Measurements from ENCODE around the gene KLHL29. TPM values are rescaled to one million over a fixed set of nuclear protein-coding genes. Genes with fewer than 3 reads are reported as not detected.

Gene KLHL29
- total and polyA plus RNA-seq, 2 donors, result 5.7 to 8.7 TPM

GRCh38 chr2:23687713-23688112 is 302.7 kb downstream of the KLHL29 start:
- no peak for DNase-seq (ENCODE audit: extremely low spot score)
- 95% methylated on average over 14 of the region's 14 CpGs for WGBS
- Histone ChIP-seq H3K4me1 (ENCODE audit: insufficient read depth) (no peaks in the 10 kb centered on the region), H3K27ac (ENCODE audit: low read depth) (no peak overlapping the region), H3K4me3 (ENCODE audit: low read depth, low read length) (no peak overlapping the region), H3K36me3 (ENCODE audit: insufficient read depth) (no peaks in the 10 kb centered on the region)

GRCh38 chr2:23688486-23689130 is 303.6 kb downstream of the KLHL29 start:
- Histone ChIP-seq H3K27ac (ENCODE audit: low read depth) (no peak overlapping the region), H3K4me1 (ENCODE audit: insufficient read depth) (no peaks in the 10 kb centered on the region), H3K36me3 (ENCODE audit: insufficient read depth) (no peaks in the 10 kb centered on the region), H3K4me3 (ENCODE audit: low read depth, low read length) (no peak overlapping the region)
- WGBS, result 88% methylated on average over 15 of the region's 15 CpGs
- no peak for DNase-seq (ENCODE audit: extremely low spot score)

GRCh38 chr2:23689131-23689700 is 304.2 kb downstream of the KLHL29 start:
- Histone ChIP-seq H3K27ac (ENCODE audit: low read depth) (no peak overlapping the region), H3K4me3 (ENCODE audit: low read depth, low read length) (no peak overlapping the region), H3K4me1 (ENCODE audit: insufficient read depth) (no peaks in the 10 kb centered on the region), H3K36me3 (ENCODE audit: insufficient read depth) (no peaks in the 10 kb centered on the region)
- DNase-seq (ENCODE audit: extremely low spot score), result no peak
- 87% methylated on average over 11 of the region's 11 CpGs for WGBS

- Histone ChIP-seq H3K36me3 (ENCODE audit: insufficient read depth) (no peaks in the 10 kb centered on the region), H3K27ac (ENCODE audit: low read depth) (no peak overlapping the region), H3K4me1 (ENCODE audit: insufficient read depth) (no peaks in the 10 kb centered on the region), H3K4me3 (ENCODE audit: low read depth, low read length) (no peak overlapping the region)
- 82% methylated on average over 9 of the region's 9 CpGs for WGBS
- no peak for DNase-seq (ENCODE audit: extremely low spot score)
These were observed 304.9 kb downstream of the KLHL29 start for GRCh38 chr2:23689891-23690290.

DNA sequence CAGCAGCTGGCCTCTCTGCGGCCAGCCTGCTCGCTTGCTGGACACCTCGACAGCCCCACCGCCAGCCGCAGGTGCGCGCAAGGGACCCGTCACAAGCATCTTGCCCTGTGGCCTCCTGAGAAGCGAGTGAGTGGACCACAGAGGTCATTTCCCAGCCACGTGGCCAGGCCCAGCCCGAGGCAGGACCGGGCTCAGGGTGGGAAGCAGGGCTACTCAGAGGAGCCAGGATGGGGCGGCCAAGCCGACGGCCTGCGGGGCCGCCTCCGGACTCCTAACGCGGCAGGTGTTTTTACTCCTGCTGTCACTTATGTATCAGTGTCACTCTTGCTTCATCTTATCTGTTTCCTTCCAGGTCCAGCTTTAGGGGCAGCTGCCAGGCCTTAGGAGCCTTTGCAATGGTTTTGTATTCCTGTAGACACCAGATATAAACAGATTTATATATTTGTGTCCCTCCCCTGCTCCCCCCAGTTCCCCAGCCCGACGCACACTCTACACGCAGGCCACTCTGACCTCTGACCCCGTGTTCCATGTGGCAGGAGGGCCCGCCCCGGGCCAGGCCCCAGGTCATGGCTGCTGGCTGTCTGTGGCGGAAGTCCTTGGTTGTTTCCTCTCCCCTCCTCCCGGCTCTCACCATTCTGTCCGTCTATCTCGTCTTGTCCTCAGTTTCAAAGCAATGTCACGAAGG is 305.6 kb downstream of the KLHL29 start:
- H3K4me3 ChIP-seq (ENCODE audit: low read depth, low read length), result no peak overlapping the region
- 86% methylated on average over 31 of the region's 31 CpGs for WGBS
- DNase-seq (ENCODE audit: extremely low spot score), result no peak
- H3K27ac ChIP-seq (ENCODE audit: low read depth), result no peak overlapping the region
- no peaks in the 10 kb centered on the region for H3K36me3 ChIP-seq (ENCODE audit: insufficient read depth)
- H3K4me1 ChIP-seq (ENCODE audit: insufficient read depth), result no peaks in the 10 kb centered on the region

DNA sequence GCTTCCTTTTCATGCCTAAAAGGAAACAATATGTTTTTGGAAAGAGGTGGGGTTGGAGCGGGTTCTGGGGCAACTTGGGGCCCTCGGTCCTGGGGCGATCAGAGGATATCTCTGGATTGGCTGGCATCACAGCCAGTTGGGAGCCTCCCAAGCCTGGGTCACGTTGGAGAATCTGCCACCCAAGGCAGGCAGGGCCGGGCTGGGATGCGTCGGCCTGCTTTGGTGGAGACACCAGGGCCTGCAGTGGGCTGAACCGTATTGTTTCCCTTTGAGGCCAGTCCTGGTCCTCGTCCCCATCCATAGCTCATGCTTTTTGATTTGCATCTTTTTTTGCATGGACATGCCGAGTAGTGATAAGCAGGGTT is 306.1 kb downstream of the KLHL29 start:
- Histone ChIP-seq H3K4me3 (ENCODE audit: low read depth, low read length) (no peak overlapping the region), H3K4me1 (ENCODE audit: insufficient read depth) (no peaks in the 10 kb centered on the region), H3K27ac (ENCODE audit: low read depth) (no peak overlapping the region), H3K36me3 (ENCODE audit: insufficient read depth) (no peaks in the 10 kb centered on the region)
- WGBS, result 90% methylated on average over 10 of the region's 10 CpGs
- no peak for DNase-seq (ENCODE audit: extremely low spot score)

- WGBS, result 96% methylated on average over 21 of the region's 21 CpGs
- no peak overlapping the region for H3K27ac ChIP-seq (ENCODE audit: low read depth)
- no peaks in the 10 kb centered on the region for H3K4me1 ChIP-seq (ENCODE audit: insufficient read depth)
- DNase-seq (ENCODE audit: extremely low spot score), result no peak
- H3K36me3 ChIP-seq (ENCODE audit: insufficient read depth), result no peaks in the 10 kb centered on the region
- no peak overlapping the region for H3K4me3 ChIP-seq (ENCODE audit: low read depth, low read length)
These were observed 306.6 kb downstream of the KLHL29 start for GRCh38 chr2:23691565-23691964.

DNA sequence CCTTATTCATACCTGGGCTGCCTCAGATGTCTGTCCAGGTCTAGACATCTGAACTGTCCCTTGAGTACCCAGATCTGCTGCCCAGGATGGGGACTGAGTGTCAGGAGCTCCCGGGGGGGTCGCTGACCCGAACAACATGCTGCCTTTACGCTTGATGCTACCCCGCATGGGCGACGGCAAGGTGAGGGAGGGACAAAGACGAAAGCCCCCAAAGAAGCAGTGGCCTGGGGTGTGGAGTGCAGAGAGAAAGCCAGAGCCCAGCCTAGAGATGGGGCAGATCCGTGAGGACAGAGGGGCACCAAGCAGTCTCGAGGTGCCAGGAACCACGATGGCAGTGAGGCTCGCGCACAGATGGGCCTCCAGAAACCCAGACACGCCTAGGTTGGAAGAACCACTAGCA is 307.3 kb downstream of the KLHL29 start:
- no peak for DNase-seq (ENCODE audit: extremely low spot score)
- no peak overlapping the region for H3K27ac ChIP-seq (ENCODE audit: low read depth)
- WGBS, result 97% methylated on average over 14 of the region's 14 CpGs
- H3K4me3 ChIP-seq (ENCODE audit: low read depth, low read length), result no peak overlapping the region
- H3K4me1 ChIP-seq (ENCODE audit: insufficient read depth), result no peaks in the 10 kb centered on the region
- no peaks in the 10 kb centered on the region for H3K36me3 ChIP-seq (ENCODE audit: insufficient read depth)

GRCh38 chr2:23692851-23693605 is 308.0 kb downstream of the KLHL29 start:
- WGBS, result 95% methylated on average over 28 of the region's 28 CpGs

DNA sequence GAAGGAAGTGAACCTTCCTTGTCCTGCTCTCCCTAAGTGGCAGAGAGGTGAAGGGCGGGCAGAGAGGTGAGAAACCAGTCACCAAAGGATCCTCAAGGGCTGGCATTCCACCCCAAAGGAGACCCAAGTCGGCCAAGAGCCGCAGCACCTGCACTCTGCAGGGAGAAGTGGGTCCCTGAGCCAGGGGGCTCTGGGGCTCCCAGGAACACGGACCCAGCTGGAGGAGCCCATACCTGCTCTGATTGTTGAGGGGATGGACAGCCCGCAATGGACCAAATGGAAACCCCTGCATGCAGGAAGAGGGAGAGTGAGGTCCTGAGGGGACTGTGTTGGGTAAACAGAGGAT is 308.6 kb downstream of the KLHL29 start:
- H3K4me1 ChIP-seq (ENCODE audit: insufficient read depth), result no peaks in the 10 kb centered on the region
- H3K27ac ChIP-seq (ENCODE audit: low read depth), result no peak overlapping the region
- H3K36me3 ChIP-seq (ENCODE audit: insufficient read depth), result no peaks in the 10 kb centered on the region
- no peak for DNase-seq (ENCODE audit: extremely low spot score)
- H3K4me3 ChIP-seq (ENCODE audit: low read depth, low read length), result no peak overlapping the region
- 97% methylated on average over 5 of the region's 5 CpGs for WGBS

More at GRCh38 chr2:23692851-23693605, 308.0 kb downstream of the KLHL29 start:
- DNase-seq (ENCODE audit: extremely low spot score), result no peak
- H3K27ac ChIP-seq (ENCODE audit: low read depth), result no peak overlapping the region
- no peaks in the 10 kb centered on the region for H3K36me3 ChIP-seq (ENCODE audit: insufficient read depth)
- no peaks in the 10 kb centered on the region for H3K4me1 ChIP-seq (ENCODE audit: insufficient read depth)
- H3K4me3 ChIP-seq (ENCODE audit: low read depth, low read length), result no peak overlapping the region

DNA sequence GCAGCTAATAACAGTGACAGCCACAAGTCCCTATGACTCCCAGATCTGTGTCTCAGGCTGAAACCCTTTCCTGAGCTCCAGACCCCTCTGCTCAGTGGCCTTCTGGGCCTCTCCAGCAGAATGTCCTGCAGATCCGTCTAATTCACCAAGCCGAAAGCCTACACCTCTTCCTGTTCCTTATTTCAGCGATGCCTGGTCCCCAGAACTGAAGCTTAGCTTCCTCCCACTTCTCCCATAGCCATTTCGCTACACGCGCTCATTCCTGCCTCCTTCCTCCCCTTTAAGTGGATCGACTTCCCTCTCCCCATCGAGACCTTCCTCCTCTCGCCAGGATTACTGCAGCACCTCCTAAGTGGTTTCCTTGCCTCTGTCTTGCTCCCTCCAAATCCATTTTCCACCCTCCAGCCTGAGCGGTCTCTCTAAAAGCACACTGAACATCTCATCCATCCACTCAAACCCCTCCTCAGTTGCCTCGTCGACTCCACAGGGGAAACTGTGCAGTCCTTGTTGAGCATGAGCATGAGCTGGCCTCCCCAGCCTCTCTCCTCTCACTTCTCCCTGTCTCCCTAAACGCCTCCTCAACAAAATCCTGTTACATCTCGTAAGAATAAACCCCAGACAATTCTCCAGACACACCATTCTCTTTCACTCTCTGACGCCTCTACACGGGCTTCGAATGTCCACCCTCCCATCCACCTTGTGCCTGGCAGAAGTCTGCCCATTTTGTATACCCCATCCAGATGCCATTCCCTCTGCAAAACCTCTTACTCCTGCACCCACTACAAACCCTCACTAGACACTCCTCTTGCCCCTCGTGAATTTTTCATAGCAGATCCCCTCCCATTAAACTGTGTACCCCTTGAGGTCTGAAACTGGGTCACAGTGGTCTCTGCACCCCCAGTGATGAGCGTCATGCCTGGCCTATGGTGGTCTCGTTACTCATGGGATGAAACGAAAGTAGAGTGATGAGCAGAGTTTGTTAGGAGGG is 309.4 kb downstream of the KLHL29 start:
- H3K4me1 ChIP-seq (ENCODE audit: insufficient read depth), result no peaks in the 10 kb centered on the region
- H3K27ac ChIP-seq (ENCODE audit: low read depth), result no peak overlapping the region
- H3K36me3 ChIP-seq (ENCODE audit: insufficient read depth), result no peaks in the 10 kb centered on the region
- H3K4me3 ChIP-seq (ENCODE audit: low read depth, low read length), result no peak overlapping the region
- 89% methylated on average over 21 of the region's 21 CpGs for WGBS
- DNase-seq (ENCODE audit: extremely low spot score), result no peak

DNA sequence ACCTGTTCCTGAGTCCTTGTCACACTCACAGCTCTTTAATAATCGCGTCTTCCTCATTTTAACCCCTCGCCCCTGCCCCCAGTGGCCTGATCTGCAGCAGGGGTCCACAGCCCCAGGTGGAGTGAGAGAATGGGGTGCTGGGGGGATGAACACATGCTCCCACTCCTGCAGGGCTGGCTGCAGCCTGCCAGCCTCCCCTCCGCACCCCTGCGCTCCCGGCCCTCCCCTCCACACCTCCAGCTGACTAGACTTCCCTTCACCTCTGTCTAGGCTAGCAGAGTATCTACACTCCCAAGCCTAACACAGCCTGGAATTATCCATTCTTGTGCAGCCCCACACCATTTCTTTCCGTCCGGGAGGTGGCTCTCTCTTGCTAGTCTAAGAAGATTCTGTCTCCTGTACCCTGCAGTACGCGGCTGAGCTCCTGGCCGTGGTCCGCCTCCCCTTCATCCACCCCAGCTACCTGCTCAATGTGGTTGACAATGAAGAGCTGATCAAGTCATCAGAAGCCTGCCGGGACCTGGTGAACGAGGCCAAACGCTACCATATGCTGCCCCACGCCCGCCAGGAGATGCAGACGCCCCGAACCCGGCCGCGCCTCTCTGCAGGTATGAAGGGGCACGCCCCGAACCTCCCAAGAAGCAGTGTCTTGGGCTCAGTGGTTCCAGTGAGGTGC is 310.4 kb downstream of the KLHL29 start:
- DNase-seq (ENCODE audit: extremely low spot score), result no peak
- WGBS, result 97% methylated on average over 24 of the region's 24 CpGs
- Histone ChIP-seq H3K36me3 (ENCODE audit: insufficient read depth) (no peaks in the 10 kb centered on the region), H3K27ac (ENCODE audit: low read depth) (no peak overlapping the region), H3K4me3 (ENCODE audit: low read depth, low read length) (no peak overlapping the region), H3K4me1 (ENCODE audit: insufficient read depth) (no peaks in the 10 kb centered on the region)

Data from urinary bladder (tissue), 4 donors.